Retinal pigment epithelial cell (primary cell): Measurements from ENCODE around the gene IL11.

Experiments
- DNase-seq: peaks from one replicate; pipeline ENCODE4 v3.0.0-alpha.2; 2010; ENCODE audit warnings: low read depth
- H3K4me3 ChIP-seq: 2 replicates; pipeline ENCODE4 v1.5.1; 2011; ENCODE audit warnings: mild to moderate bottlenecking, low read length, control low read depth, moderate library complexity
- TF ChIP-seq, protein P1 (sequence below): conservative IDR thresholded peaks from 2 replicates; pipeline ENCODE4 v1.5.1; 2011; ENCODE audit warnings: low read depth, low read length, control low read depth, inconsistent platforms

The IL11 gene

DNA sequence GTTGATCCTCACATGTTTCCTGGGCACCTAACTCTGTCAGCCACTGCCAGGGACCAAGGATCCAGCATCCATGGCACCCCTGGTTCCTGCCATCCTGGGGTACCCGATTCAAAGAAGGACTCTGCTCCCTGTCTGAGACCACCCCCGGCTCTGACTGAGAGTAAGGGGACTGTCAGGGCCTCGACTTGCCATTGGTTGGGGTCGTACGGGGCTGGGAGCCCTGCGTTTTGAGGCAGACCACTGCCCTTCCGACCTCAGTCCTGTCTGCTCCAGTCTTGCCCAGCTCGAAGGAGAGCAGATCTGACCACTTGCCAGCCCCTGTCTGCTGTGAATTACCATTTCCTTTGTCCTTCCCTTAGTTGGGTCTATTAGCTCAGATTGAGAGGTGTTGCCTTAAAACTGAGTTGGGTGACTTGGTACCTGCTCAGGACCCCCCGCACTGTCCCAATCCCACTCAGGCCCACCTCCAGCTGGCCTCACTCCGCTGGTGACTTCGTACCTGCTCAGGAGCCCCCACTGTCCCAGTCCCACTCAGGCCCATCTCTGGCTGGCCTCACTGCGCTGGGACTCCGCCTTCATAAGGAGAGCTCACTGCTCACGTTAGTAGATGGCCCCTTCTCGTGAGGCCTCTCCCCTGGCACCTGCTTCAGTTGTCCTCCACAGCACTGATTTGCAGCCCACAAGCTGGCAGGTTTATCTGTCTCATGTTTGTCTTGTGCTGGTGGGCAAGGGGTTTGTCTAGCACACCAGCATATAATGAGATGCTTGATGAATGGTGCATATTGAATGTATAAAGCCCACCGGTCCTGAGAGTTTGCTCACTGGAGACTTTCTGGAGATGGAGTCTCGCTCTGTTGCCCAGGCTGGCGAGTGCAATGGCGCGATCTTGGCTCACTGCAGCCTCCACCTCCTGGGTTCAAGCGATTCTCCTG lies 19.4 kb upstream of the IL11 start:
- H3K4me3 ChIP-seq, result no peak overlapping the region
- TF ChIP-seq, protein P1, sequence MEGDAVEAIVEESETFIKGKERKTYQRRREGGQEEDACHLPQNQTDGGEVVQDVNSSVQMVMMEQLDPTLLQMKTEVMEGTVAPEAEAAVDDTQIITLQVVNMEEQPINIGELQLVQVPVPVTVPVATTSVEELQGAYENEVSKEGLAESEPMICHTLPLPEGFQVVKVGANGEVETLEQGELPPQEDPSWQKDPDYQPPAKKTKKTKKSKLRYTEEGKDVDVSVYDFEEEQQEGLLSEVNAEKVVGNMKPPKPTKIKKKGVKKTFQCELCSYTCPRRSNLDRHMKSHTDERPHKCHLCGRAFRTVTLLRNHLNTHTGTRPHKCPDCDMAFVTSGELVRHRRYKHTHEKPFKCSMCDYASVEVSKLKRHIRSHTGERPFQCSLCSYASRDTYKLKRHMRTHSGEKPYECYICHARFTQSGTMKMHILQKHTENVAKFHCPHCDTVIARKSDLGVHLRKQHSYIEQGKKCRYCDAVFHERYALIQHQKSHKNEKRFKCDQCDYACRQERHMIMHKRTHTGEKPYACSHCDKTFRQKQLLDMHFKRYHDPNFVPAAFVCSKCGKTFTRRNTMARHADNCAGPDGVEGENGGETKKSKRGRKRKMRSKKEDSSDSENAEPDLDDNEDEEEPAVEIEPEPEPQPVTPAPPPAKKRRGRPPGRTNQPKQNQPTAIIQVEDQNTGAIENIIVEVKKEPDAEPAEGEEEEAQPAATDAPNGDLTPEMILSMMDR, result no peak
- no peak for DNase-seq

DNA sequence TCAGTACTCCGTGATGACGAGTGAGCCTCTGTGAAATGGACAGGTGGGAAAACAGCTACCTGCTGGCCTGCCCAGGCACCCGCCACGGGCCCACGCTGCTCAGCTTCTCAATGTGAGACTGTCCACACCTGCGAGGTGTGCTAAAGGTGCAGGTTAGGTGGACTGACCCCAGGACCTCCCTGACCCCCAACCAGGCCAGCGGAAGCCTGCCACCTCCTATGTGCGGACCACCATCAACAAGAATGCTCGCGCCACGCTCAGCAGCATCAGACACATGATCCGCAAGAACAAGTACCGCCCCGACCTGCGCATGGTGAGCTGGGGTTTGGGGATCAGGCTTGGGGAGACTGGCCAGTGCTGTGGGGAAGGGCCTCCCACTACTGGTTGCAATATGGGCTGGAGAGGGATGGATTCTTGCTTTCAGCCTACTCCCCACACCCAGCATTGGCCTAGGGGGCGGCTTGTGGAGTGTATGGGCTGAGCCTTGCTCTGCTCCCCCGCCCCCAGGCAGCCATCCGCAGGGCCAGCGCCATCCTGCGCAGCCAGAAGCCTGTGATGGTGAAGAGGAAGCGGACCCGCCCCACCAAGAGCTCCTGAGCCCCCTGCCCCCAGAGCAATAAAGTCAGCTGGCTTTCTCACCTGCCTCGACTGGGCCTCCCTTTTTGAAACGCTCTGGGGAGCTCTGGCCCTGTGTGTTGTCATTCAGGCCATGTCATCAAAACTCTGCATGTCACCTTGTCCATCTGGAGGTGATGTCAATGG lies 17.7 kb upstream of the IL11 start:
- peak overlapping the region; percentile 100 for H3K4me3 ChIP-seq
- DNase-seq, result no peak
- TF ChIP-seq, protein P1, result no peak

DNA sequence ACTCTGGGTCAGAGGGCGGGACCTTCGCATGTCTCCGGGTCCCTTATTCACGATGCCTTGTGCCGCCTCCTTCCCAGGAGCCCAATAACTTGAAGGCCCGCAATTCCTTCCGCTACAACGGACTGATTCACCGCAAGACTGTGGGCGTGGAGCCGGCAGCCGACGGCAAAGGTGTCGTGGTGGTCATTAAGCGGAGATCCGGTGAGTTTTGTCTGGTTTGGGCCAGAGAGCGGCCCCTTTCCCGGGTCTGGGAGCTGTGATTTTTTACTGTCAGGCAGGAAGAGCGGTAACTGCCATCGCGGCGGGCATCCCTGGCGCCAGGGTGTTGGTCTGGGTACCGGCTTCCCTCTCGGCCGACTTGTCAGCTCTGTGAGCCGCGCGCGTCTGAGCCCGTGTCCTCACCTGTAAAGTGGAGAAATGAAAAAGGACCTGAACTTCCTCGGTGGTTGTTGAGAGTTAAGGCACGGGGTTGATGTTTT lies 16.3 kb upstream of the IL11 start:
- H3K4me3 ChIP-seq, result peak overlapping the region; percentile 100
- no peak for DNase-seq
- TF ChIP-seq, protein P1, result no peak

DNA sequence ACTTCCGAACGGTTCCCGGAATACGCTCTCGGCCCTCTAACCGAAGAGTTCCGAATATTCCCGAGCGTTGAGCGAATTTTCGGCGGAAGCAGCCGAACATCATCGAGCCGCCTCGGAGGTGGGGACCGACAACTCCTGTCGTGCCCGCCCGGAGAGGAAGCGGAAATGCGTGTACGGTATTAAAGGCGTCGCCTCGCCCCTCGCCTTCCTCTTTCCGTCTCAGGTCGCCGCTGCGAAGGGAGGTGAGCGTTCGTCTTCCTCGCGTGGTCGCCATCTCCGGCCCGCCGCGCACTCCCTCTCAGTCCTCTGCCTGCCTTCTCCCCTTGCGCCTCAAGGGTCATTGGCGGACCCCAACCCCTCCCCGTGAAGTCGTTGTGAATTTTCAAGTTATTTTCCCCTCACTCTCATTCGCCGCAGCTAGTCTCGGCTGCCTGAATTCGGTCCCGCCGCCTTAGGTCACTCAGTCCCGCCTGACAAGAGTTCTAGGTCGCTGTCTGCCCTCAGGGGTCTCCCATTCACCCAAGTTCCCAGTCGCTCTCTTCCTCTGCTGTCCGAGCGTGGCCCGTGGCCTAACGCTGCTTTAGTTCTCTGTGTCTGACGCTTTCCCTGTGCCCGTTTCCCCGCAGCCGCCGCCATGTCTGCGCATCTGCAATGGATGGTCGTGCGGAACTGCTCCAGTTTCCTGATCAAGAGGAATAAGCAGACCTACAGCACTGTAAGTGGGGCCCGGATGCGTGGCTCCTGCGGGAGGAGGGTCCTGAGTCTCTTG lies 15.6 kb upstream of the IL11 start, which contains the start of gene RPL28:
Gene RPL28, plus strand, starts transcription at position 209 of the 769 bp plus-strand sequence. Its CDS starts 426 bp downstream, at position 635.
- TF ChIP-seq, protein P1, result no peak
- H3K4me3 ChIP-seq, result peak within 1 kb of the TSS; percentile 100
- DNase-seq, result peak; percentile 91

DNA sequence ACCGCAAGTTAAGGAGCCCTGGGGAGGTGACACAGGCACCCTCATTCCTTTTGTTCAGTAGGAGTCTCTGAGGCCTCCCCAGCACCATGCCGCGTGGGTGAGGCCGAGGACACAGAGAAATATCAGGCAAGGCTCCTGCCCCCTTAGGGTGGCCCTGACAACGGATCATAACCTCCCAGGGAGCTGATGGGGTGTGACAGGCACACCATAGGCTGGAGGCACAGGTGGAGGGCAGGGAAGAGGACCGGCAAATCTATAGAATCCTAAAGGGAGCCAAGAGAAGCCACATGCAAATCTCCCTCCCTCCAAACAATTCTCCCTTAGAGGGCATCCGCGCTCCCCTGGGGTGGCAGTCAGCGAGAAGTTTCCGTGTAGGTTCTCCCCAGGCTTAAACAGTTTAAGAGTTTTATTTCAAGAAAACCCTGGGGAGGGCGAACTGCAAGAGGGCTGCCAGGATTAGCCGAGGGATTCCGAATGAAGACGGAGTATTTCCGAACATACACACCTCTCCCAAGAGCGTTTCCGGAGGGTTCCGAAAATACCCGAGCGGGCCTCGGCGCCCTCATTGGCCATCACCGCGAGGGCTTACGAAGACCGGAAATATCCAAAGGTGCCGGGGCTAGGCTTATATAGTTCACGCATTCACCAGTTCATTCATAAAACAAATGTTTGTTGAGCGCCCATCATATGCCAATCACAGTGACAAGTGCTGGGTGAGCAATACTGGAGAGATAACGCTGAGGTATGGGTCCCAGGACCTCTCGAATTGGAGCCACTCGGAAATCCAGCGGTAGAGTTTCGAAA lies 14.9 kb upstream of the IL11 start:
- H3K4me3 ChIP-seq, result peak overlapping the region; percentile 100
- TF ChIP-seq, protein P1, result no peak
- peak; percentile 89 for DNase-seq
